Esophagus squamous epithelium (tissue), 4 donors: ENCODE data around the gene PRKCE.

Source experiments
- POLR2A ChIP-seq, 4 donors: fragments of 450-650 bp; IDR thresholded peaks; one replicate each; pipeline ENCODE4 v1.6.1; 2017; ENCODE audit warnings: antibody characterized with exemption in 4 of 4, mild to moderate bottlenecking in 4 of 4, moderate library complexity in 3 of 4
- TF ChIP-seq, protein P1 (sequence below), 6 experiments: fragments of 450-650 bp in 4 of 6; fragments of 200-600 bp in 2 of 6; sonication (generic) in 2 of 6; IDR thresholded peaks; one replicate each; pipeline ENCODE4 v1.5.1; 2016 to 2019; ENCODE audit warnings: antibody characterized with exemption in 6 of 6, mild to moderate bottlenecking in 4 of 6, moderate library complexity in 4 of 6

DNA sequence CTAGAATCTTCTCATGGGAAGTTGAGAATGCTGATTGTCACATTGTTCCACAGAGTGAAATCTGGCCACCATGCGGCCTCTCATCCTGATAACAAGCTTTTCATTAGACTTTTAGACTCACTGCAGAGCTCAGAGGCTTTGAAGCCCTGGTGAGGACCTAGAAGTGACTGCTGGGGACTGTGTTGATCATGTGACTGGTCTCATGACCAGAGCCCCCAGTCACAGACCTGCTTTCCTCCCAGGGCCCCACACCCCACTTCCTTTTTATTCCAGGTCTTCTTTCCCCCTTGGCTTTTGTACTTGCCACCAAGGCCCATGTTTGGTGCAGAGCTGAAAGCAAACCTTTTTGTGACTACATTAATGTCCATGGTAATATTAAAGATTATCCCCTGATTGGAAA, 45.2 kb downstream of the PRKCE start:
- TF ChIP-seq, protein P1, sequence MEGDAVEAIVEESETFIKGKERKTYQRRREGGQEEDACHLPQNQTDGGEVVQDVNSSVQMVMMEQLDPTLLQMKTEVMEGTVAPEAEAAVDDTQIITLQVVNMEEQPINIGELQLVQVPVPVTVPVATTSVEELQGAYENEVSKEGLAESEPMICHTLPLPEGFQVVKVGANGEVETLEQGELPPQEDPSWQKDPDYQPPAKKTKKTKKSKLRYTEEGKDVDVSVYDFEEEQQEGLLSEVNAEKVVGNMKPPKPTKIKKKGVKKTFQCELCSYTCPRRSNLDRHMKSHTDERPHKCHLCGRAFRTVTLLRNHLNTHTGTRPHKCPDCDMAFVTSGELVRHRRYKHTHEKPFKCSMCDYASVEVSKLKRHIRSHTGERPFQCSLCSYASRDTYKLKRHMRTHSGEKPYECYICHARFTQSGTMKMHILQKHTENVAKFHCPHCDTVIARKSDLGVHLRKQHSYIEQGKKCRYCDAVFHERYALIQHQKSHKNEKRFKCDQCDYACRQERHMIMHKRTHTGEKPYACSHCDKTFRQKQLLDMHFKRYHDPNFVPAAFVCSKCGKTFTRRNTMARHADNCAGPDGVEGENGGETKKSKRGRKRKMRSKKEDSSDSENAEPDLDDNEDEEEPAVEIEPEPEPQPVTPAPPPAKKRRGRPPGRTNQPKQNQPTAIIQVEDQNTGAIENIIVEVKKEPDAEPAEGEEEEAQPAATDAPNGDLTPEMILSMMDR (IDR thresholded peaks at IDR 0.05) = no peak
- no peak for TF ChIP-seq POLR2A (IDR thresholded peaks at IDR 0.05)
